Stimulated activated CD4-positive, alpha-beta T cell treated with anti-CD3 and anti-CD28 coated beads, Interleukin-12 subunit alpha, Interleukin-12 subunit beta, amount 100 ng/mL, for 24 hours (primary cell): ENCODE data around the gene C1orf56.
A peak's percentile ranks its signal among the peaks of the same experiment; 100 is the strongest.

Experiments
- DNase-seq, 2 experiments: peaks; one replicate each; pipeline ENCODE4 v3.0.0-alpha.2; 2020; ENCODE audit warnings: low read depth in 2 of 2

The C1orf56 gene

GRCh38 chr1:151047591-151047924 lies at the start of gene C1orf56:
Gene C1orf56, plus strand, starts transcription at chr1:151047751. Its CDS starts 97 bp downstream, at chr1:151047848.
- peak in 1 of 2 experiments; percentile 45 for DNase-seq

DNA sequence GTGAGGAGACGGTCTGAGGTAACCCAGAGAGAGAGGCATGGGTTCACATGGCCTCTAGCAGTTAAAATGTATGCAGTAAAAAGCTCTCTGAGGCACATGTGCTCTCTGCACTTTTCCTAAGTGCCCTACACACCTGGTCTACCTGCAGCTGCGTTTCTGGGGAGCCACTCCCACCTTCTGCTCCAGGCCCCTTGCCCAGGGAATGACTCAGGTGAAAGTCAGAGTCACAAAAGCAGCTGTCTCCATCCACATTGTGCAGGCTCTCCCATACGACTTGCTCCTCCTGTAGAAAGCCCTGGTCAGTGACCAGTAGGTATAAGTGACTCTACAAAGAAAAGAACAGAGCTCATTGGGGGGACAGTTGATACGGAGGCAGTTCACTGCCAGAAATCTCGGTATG lies 49.6 kb upstream of the C1orf56 start:
- DNase-seq = no peak

DNA sequence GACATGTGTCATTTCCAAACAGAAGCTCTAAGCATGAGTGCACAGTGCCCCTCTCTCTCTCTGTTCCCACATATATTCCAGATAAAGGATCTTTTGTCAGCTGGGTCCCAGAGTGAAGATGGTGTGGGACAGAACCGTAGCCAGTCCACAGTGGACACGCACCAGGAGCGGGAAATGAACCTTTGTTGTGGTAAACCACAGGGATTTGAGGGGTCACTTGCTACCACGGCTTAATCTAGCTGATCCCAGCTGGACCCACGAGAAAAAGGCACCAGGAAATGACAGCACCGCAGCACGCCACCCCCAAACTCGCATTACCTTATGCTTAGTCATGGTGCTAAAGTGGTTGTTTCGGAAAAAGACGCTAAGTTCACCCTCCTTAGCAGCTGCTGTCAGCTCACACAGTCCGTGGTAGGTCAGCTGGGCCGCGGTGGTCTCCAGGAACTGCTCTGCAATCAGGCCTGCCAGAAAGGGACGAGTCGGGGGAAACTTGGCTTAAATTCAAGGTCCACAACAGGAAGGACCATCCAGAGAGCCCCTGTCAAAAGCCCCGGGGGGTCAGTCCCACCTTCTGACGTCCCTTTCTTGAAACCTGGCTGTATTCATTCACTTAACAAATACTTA lies 48.4 kb upstream of the C1orf56 start:
- DNase-seq = no peak

DNA sequence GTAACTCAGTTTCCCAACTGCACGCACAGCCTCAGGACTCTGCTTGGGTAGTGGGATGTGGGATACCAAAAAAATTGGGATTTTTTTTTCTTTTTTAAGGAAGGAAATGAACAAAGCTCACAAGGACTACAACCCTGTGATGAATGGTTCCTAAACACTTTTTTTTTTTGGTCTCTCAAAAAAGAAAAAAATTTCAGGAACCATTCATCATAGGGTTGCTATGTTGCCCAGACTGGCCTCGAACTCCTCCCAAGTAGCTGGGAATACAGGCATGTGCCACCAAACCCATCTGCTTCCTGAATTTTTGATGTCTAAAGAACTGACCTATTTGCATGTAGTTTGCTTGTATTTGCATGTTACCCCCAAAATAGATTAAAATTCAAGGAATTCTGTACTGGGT lies 47.6 kb upstream of the C1orf56 start:
- no peak for DNase-seq

- no peak for DNase-seq
These were observed 47.1 kb upstream of the C1orf56 start for GRCh38 chr1:151000408-151000807.

DNA sequence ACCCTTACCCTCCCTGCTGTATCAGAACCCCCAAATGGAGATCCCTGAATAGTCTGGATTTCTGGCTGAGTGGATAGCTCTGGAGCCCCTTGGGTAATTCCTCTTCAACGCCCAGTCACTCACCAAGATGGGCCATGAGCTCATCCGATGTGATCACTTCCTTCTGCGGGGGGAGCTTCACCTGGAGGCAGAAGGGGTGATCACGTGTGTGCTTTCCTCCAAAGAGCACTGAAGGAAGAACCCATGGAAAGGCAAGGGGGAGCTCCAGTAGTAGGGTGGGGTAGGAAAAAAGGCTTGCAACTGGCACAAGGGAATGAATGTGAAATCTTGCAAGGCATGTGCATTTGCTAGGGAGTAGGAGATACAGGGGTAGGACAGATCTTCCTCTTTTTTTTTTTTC lies 45.9 kb upstream of the C1orf56 start:
- no peak for DNase-seq

GRCh38 chr1:151002051-151002450 lies 45.5 kb upstream of the C1orf56 start:
- DNase-seq = no peak

GRCh38 chr1:151002611-151003010 lies 44.9 kb upstream of the C1orf56 start:
- DNase-seq = no peak

DNA sequence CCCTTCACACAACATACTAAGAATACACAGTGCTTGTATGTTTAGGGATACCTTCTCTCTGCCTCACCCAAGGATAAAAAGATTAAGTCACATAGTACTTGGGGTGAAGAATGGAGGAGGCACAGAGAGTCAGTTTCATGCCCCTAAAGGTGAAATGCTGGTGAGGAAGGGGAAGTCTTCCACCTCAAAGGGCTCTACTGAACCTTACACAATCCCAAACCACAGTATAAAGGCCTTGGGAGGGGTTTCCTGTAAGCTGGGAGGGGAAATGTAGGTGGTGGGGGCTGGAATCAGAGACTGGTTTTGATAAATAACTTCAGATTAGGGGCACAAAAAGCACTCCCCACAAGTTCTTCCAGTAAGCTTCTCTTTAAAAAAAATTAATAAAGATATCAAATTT lies 44.4 kb upstream of the C1orf56 start:
- DNase-seq = no peak

GRCh38 chr1:151005729-151006319 lies 41.7 kb upstream of the C1orf56 start:
- DNase-seq = no peak

DNA sequence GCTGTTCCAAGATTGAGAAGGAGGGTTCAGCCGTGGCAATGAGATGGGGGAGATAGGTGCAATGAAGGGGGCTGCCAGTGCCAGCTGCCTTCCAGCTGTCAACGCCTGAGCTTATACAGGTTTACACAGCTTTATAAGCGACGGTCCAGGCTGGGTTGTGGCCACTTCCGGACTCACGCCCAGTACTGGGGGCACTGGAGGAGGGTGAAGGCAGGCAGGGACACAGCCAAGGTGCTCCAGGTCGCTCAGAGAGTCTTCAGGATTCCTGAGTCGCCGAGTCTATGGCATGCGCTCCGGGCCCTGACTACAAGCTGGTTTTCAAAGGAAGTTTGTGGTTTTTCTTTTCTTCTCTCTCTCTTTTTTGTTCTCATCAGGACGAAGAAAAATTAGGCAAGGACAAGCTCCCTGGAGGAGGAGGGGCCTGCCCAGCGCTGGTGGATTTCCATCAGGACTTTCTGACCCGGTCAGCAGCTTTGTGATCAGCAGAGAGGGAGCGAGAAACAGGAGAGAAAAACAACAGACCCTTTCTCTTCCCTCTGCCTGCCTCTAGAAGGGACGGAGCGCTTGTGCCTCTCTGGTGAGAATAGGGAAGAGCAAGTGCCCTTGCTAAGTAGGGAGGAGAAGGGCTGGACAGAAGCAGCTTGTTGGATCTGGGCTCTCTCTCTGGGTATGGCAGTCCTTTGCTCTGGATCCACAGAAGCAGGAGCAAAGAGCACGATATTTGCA lies 41.1 kb upstream of the C1orf56 start, which contains the start of gene MINDY1:
Gene MINDY1, minus strand, starts transcription at position 576 of the 726 bp plus-strand sequence. CDS start 4,285 bp downstream, outside the sequence.
- DNase-seq = peak in 1 of 2 experiments; percentile 28

DNA sequence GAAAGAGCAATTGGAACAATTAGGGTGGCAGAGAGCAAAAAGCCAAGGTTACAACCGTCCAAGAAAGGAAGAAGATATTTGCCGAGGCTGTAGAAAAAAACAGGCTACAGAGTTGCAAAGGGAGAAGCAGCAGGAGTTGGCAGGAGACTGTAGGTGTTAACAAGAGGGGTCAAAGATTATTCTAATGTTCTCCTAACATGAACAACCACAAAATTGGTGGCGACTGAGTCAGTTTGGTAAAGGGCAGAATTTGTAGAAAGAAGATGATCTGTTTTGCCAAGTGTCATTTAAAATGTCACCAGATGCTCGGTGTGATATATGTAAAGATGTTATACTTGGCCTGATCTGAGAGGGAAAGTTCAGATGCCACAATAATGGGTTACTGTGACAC lies 39.7 kb upstream of the C1orf56 start:
- no peak for DNase-seq

DNA sequence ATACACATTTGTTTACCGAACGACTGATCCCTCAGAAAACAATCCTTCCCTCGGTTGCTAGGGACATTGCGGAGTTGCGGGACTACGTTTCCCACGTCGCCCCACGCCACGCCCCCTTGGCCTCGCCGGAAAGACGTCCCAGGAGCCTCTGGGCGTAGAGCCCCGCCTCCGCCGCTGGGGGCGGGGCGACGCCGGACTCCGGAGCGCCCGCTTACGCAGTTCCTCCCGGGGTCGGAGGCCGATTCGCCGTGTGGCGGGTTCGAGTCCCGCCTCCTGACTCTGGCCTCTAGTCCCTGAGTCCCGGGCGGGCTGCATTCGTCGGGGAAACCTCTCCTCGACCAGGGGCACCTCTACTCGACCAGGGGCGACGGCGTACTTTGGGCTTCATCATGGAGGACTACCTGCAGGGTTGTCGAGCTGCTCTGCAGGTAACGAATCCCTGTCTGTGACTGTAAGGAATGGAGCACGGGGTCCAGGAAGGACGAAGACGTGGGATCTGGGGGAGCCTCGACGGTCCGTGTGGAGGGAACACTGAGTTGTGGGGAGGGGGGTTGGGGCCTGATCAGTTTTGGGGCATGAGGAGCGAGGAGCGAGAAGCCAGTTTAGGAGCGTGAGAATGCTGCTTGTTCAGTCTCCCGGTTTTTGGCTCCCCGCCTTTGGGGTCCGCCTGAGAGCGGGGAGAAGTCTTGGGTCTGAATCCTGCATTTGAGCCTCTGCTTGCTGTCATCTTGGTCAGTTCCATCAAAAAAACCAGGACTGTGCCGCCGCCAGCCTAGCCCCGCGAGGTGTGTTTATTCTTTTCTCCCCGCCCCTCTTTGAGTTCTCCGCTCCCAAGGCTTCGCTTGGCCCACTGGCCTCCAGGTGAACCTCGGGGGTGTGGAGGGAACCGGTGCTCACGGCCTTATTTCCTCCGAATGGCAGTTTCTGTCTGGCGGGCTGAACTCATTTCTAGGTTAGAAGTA lies 39.0 kb upstream of the C1orf56 start, which contains the start of gene PRUNE1:
Gene PRUNE1, plus strand, starts transcription at position 206 of the 962 bp plus-strand sequence. Its CDS starts 184 bp downstream, at position 390.
- peak; percentile 91 to 96 for DNase-seq

GRCh38 chr1:151009206-151009587 lies 38.4 kb upstream of the C1orf56 start:
- no peak for DNase-seq

- DNase-seq = no peak
These were observed 37.7 kb upstream of the C1orf56 start for GRCh38 chr1:151009674-151010345.

DNA sequence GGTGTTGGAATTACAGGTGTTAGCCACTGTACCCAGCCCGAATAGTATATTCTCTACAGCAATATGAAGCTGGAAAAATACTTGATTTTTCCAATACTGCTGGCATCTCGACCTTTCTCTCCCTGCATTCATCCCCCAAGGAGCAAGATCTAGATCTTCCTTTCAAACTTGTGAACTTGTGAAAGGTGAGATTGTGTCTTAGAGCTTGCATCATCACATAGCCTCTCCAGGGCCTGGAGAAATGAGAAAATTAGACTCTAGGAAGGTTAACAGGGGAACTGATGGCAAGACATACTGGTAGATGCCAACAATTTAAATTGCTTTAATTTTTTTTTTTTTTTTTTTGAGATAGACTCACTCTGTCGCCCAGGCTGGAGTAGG lies 37.2 kb upstream of the C1orf56 start:
- DNase-seq = no peak

GRCh38 chr1:151011154-151011850 lies 36.2 kb upstream of the C1orf56 start:
- DNase-seq = no peak

GRCh38 chr1:151012684-151013471 lies 34.7 kb upstream of the C1orf56 start:
- DNase-seq = no peak

GRCh38 chr1:151013518-151013917 lies 34.0 kb upstream of the C1orf56 start:
- DNase-seq = no peak
